Measurements from ENCODE around the gene FOSL1. TPM values are rescaled to one million over a fixed set of nuclear protein-coding genes. Genes with fewer than 3 reads are reported as not detected.
A peak's percentile ranks its signal among the peaks of the same experiment; 100 is the strongest.

FOSL1 gene
- total RNA-seq, 1 donor from 2014 or later, result 37.9 TPM

DNA sequence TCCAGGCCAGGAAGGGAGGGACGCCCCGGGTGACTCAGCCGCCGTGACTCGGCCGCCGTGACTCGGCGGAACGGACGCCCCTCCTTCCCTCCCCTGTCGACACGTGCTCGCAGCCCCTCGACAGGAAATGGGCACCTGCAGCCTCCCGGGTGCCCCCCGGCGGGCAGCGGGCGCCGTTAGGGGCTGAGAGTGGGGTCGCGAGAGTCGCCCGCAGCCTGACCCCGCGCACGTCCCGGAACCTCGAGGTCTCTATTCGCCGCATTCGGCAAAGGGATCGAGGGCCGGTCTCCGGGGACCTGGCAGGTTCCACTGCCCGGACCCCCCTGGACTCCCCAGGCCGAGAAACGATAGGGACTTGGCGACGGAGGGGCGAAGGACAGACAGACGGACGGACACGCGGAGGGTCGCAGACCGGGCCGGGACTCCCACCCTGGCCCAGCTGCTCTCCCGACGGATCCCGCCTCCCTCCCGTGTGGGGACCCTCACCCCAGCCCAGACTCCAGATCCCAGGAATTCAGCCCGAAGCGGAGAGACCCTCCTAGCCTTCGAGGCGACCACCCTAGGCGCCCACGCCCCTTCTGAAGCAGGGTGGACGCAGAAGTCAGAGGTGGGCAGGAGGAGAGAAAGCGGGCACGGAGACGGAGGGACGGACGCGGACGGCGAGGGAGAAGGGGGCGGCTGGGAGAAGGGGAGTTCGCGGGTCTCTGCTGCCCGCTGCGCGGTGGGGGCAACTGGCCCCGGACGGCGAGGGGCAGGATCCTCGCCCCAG is 648 bp downstream of the FOSL1 start:
- H3K4me1 Mint-ChIP-seq (ENCODE audit: low read depth, unreplicated experiment), result peaks cover 37% of the 10 kb centered on the region
- Histone ChIP-seq H3K4me1 (ENCODE audit: insufficient read depth, low read length) (peaks cover 52% of the 10 kb centered on the region), H3K36me3 (ENCODE audit: insufficient read depth, low read length) (peaks cover 17% of the 10 kb centered on the region), H3K9ac (ENCODE audit: low read length) (peak overlapping the region; percentile 99), H3K9me3 (ENCODE audit: insufficient read depth, low read depth, low read length) (no peaks in the 10 kb centered on the region), H2AFZ (ENCODE audit: low read depth, low read length) (peak overlapping the region; percentile 34), H3K27ac (ENCODE audit: low read depth, low read length) (peak overlapping the region; percentile 95), H4K20me1 (ENCODE audit: insufficient read depth, low read length) (peaks cover 47% of the 10 kb centered on the region), H3K27me3 (ENCODE audit: insufficient read depth, low read length) (no peaks in the 10 kb centered on the region), H3K79me2 (ENCODE audit: insufficient read depth, low read length) (peaks cover 64% of the 10 kb centered on the region), H3K4me2 (ENCODE audit: low read length) (peak overlapping the region; percentile 89), H3K4me3 (ENCODE audit: insufficient read depth, low read depth, low read length) (peak overlapping the region; percentile 94)
- H3K4me3 Mint-ChIP-seq (ENCODE audit: unreplicated experiment), result peak overlapping the region; percentile 86
- no peaks in the 10 kb centered on the region for H3K27me3 Mint-ChIP-seq (ENCODE audit: low read depth, unreplicated experiment)
- TF ChIP-seq CTCF (IDR thresholded peaks at IDR 0.05; ENCODE audit: insufficient read depth, low read depth, low read length), result no peak
- H3K9me3 Mint-ChIP-seq (ENCODE audit: unreplicated experiment), result no peaks in the 10 kb centered on the region
- FAIRE-seq (no peak), DNase-seq (ENCODE audit: low read depth) (peak; percentile 44)
- H3K36me3 Mint-ChIP-seq (ENCODE audit: low read depth, unreplicated experiment), result peaks cover 6% of the 10 kb centered on the region
- H3K27ac Mint-ChIP-seq (ENCODE audit: unreplicated experiment), result peak overlapping the region; percentile 89

DNA sequence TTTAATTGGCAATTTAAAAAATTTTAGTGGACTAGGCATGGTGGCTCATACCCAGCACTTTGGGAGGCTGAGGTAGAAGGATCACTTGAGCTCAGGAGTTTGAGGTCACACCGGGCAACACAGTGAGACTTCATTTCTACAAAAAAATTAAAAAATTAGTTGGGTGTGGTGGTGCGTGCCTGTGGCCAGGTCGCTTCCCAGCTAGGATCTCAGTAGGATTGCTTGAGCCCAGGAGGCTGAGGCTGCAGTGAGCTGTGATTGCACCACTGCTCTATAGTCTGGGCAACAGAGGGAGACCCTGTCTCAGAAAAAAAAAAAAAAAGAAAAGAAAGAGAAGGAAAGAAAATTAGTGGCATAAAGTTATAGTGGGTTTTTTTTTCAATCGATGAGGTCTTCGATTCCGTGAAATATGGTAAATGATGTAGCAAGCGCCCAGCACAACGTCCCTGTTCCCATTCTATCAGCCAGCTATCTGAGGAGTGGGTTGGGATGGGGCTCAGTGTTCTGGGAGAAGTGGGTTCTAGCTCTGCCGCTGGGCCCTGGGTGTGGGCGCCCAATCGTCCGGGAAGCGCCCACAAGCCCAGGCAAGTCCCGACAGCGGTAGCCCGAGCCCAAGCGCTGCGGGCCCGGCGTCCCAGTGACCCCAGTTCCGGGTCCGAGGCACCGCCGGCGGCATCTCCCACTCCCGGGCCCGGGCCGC is 1.4 kb downstream of the FOSL1 start:
- Histone ChIP-seq H2AFZ (ENCODE audit: low read depth, low read length) (no peak overlapping the region), H4K20me1 (ENCODE audit: insufficient read depth, low read length) (peaks cover 54% of the 10 kb centered on the region), H3K27ac (ENCODE audit: low read depth, low read length) (peak overlapping the region; percentile 95), H3K9ac (ENCODE audit: low read length) (peak overlapping the region; percentile 99), H3K79me2 (ENCODE audit: insufficient read depth, low read length) (peaks cover 72% of the 10 kb centered on the region), H3K36me3 (ENCODE audit: insufficient read depth, low read length) (peaks cover 22% of the 10 kb centered on the region), H3K4me3 (ENCODE audit: insufficient read depth, low read depth, low read length) (peak overlapping the region; percentile 94), H3K9me3 (ENCODE audit: insufficient read depth, low read depth, low read length) (no peaks in the 10 kb centered on the region), H3K4me2 (ENCODE audit: low read length) (peak overlapping the region; percentile 89), H3K27me3 (ENCODE audit: insufficient read depth, low read length) (no peaks in the 10 kb centered on the region), H3K4me1 (ENCODE audit: insufficient read depth, low read length) (peaks cover 55% of the 10 kb centered on the region)
- no peak for DNase-seq (ENCODE audit: low read depth)
- H3K4me1 Mint-ChIP-seq (ENCODE audit: low read depth, unreplicated experiment), result peaks cover 37% of the 10 kb centered on the region
- peaks cover 9% of the 10 kb centered on the region for H3K36me3 Mint-ChIP-seq (ENCODE audit: low read depth, unreplicated experiment)
- no peak for FAIRE-seq
- peak overlapping the region; percentile 95 for H3K4me3 Mint-ChIP-seq (ENCODE audit: unreplicated experiment)
- peak overlapping the region; percentile 90 for H3K27ac Mint-ChIP-seq (ENCODE audit: unreplicated experiment)
- H3K9me3 Mint-ChIP-seq (ENCODE audit: unreplicated experiment), result no peaks in the 10 kb centered on the region
- TF ChIP-seq EZH2 (IDR thresholded peaks at IDR 0.05; ENCODE audit: insufficient read depth, low read length) (no peak), CTCF (IDR thresholded peaks at IDR 0.05; ENCODE audit: insufficient read depth, low read depth, low read length) (no peak)
- no peaks in the 10 kb centered on the region for H3K27me3 Mint-ChIP-seq (ENCODE audit: low read depth, unreplicated experiment)
